ENCODE results near the gene ZBTB3. TPM values are rescaled to one million over a fixed set of nuclear protein-coding genes. Genes with fewer than 3 reads are reported as not detected.

The ZBTB3 gene
- total and polyA plus RNA-seq, 2 experiments from 2014 or later, result 4.0 to 11.0 TPM

DNA sequence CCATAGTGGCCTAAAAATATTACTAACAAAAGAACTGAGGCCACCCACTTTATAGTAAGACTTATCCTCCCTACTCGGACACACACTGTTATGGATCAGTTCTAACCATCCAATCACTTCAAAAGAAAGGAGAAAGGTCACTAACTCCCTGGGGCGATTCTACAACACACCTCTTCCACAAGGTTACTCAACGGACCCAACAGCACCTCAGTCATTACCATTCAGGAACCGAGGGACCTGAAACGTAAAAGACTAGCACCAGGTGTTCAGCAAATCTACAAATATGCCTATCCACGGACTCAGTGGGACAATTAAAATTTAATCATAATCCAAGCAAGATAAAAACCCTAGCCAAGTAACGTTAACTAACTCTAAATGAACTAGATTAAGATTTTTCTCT, 28.3 kb downstream of the ZBTB3 start:
- 2% methylated on average over 7 of the region's 7 CpGs for WGBS (ENCODE audit: low lambda C conversion rate, missing lambda C conversion rate)
- H3K79me2 ChIP-seq, result peaks cover 80% of the 10 kb centered on the region
- peaks cover 12% of the 10 kb centered on the region for H3K36me3 ChIP-seq (replicated peaks; ENCODE audit: insufficient read depth, low read depth)
- TF ChIP-seq EZH2phosphoT487 (IDR thresholded peaks at IDR 0.05; ENCODE audit: low read depth, severe bottlenecking, unreplicated experiment) (no peak), EZH2 (IDR thresholded peaks at IDR 0.05; ENCODE audit: borderline replicate concordance) (no peak)
- TF ChIP-seq, protein P1, sequence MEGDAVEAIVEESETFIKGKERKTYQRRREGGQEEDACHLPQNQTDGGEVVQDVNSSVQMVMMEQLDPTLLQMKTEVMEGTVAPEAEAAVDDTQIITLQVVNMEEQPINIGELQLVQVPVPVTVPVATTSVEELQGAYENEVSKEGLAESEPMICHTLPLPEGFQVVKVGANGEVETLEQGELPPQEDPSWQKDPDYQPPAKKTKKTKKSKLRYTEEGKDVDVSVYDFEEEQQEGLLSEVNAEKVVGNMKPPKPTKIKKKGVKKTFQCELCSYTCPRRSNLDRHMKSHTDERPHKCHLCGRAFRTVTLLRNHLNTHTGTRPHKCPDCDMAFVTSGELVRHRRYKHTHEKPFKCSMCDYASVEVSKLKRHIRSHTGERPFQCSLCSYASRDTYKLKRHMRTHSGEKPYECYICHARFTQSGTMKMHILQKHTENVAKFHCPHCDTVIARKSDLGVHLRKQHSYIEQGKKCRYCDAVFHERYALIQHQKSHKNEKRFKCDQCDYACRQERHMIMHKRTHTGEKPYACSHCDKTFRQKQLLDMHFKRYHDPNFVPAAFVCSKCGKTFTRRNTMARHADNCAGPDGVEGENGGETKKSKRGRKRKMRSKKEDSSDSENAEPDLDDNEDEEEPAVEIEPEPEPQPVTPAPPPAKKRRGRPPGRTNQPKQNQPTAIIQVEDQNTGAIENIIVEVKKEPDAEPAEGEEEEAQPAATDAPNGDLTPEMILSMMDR (IDR thresholded peaks at IDR 0.05; ENCODE audit: poor library complexity), result no peak
- peak overlapping the region; percentile 91 for H3K27ac ChIP-seq
- peak overlapping the region; percentile 12 for H3K4me3 ChIP-seq
- peaks cover 45% of the 10 kb centered on the region for H4K20me1 ChIP-seq (ENCODE audit: insufficient read depth, poor library complexity, severe bottlenecking)
- no peaks in the 10 kb centered on the region for H3K9me3 ChIP-seq (ENCODE audit: low read depth)
- no peak for DNase-seq (ENCODE audit: low spot score)
- no peaks in the 10 kb centered on the region for H3K27me3 ChIP-seq
- peak overlapping the region; percentile 89 for H3K4me2 ChIP-seq
- no peak overlapping the region for H2AFZ ChIP-seq
- peaks cover 16% of the 10 kb centered on the region for H3K4me1 ChIP-seq (ENCODE audit: insufficient read depth)
- no peaks in the 10 kb centered on the region for H3K9me2 ChIP-seq (replicated peaks; ENCODE audit: insufficient read depth)

DNA sequence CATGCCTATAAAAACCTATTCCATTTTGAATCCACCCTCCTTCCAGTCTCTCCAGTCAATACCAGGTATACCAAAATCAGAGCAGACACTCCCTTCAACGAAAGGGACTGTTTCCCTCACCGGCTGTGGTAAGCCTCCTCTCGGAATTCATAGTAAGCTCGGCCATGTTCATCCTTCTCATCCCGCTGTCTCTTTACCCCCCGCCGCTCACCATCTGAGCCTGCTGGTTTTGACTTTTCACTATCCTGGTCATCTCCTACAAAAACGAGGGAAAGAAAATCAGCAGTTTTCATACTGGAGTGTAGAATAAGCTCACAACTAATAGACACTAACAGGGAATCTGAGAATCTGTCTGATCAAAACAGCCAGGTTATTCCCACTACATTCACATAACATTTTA, 29.8 kb downstream of the ZBTB3 start:
- Histone ChIP-seq H3K4me3 (peak overlapping the region; percentile 12), H3K79me2 (peaks cover 80% of the 10 kb centered on the region)
- no peak for DNase-seq (ENCODE audit: low spot score)

DNA sequence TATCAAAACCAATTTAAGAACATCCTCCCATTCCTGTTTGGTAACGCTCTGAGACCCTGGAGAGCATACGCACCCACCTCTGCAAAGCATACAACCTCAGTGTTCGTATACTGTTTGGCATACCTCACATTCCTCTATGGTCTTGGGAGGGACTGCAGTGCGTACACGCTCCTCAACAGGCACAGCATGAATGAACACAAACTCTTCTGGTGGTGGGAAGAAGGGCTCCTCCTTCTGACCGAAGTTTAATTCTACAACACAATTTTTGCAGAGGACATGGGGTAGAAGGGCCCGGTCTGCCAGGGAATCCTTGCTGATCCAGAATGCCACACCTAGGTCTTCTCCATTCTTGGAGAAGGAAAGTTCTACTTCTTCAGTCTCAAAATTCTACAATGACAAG, 32.0 kb downstream of the ZBTB3 start:
- no peak for TF ChIP-seq EZH2phosphoT487 (IDR thresholded peaks at IDR 0.05; ENCODE audit: low read depth, severe bottlenecking, unreplicated experiment)
- TF ChIP-seq, protein P1 (IDR thresholded peaks at IDR 0.05; ENCODE audit: poor library complexity), result peak; percentile 15
- peak; percentile 51 for DNase-seq (ENCODE audit: low spot score)
- Histone ChIP-seq H3K36me3 (replicated peaks; ENCODE audit: insufficient read depth, low read depth) (peaks cover 12% of the 10 kb centered on the region), H3K4me3 (no peak overlapping the region), H3K27ac (no peak overlapping the region), H3K27me3 (no peaks in the 10 kb centered on the region), H3K4me1 (ENCODE audit: insufficient read depth) (peaks cover 16% of the 10 kb centered on the region), H3K9me3 (ENCODE audit: low read depth) (no peaks in the 10 kb centered on the region), H3K9me2 (replicated peaks; ENCODE audit: insufficient read depth) (no peaks in the 10 kb centered on the region), H2AFZ (no peak overlapping the region), H3K79me2 (peaks cover 96% of the 10 kb centered on the region), H3K4me2 (no peak overlapping the region), H4K20me1 (ENCODE audit: insufficient read depth, poor library complexity, severe bottlenecking) (peaks cover 49% of the 10 kb centered on the region)
- 48% methylated on average over 7 of the region's 7 CpGs for WGBS (ENCODE audit: low lambda C conversion rate, missing lambda C conversion rate)

More for the DNA sequence above, 29.8 kb downstream of the ZBTB3 start:
- Histone ChIP-seq H2AFZ (no peak overlapping the region), H3K27me3 (no peaks in the 10 kb centered on the region), H3K4me2 (peak overlapping the region; percentile 89), H4K20me1 (ENCODE audit: insufficient read depth, poor library complexity, severe bottlenecking) (peaks cover 45% of the 10 kb centered on the region), H3K36me3 (replicated peaks; ENCODE audit: insufficient read depth, low read depth) (peaks cover 12% of the 10 kb centered on the region), H3K9me2 (replicated peaks; ENCODE audit: insufficient read depth) (no peaks in the 10 kb centered on the region), H3K9me3 (ENCODE audit: low read depth) (no peaks in the 10 kb centered on the region), H3K4me1 (ENCODE audit: insufficient read depth) (peaks cover 16% of the 10 kb centered on the region), H3K27ac (no peak overlapping the region)
- TF ChIP-seq EZH2 (IDR thresholded peaks at IDR 0.05; ENCODE audit: borderline replicate concordance), result no peak
- TF ChIP-seq, protein P1 (IDR thresholded peaks at IDR 0.05; ENCODE audit: poor library complexity), result no peak
- TF ChIP-seq EZH2phosphoT487 (IDR thresholded peaks at IDR 0.05; ENCODE audit: low read depth, severe bottlenecking, unreplicated experiment), result no peak
- 60% methylated on average over 8 of the region's 8 CpGs for WGBS (ENCODE audit: low lambda C conversion rate, missing lambda C conversion rate)

All from hepatocyte (in vitro differentiated cells).